ENCODE measurements around the gene HMGB4.

HMGB4 gene

GRCh38 chr1:33821291-33821690, 42.6 kb upstream of the HMGB4 start:
- no peak for TF ChIP-seq CTCF (IDR thresholded peaks at IDR 0.05; ENCODE audit: borderline replicate concordance, insufficient read depth, low read depth, low read length)
- H3K4me3 ChIP-seq (ENCODE audit: low read depth, low read length), result no peak overlapping the region

- TF ChIP-seq CTCF (IDR thresholded peaks at IDR 0.05; ENCODE audit: borderline replicate concordance, insufficient read depth, low read depth, low read length), result no peak
- H3K4me3 ChIP-seq (ENCODE audit: low read depth, low read length), result no peak overlapping the region
These were observed 41.5 kb upstream of the HMGB4 start for GRCh38 chr1:33822396-33822795.

- no peak for TF ChIP-seq CTCF (IDR thresholded peaks at IDR 0.05; ENCODE audit: borderline replicate concordance, insufficient read depth, low read depth, low read length)
- no peak overlapping the region for H3K4me3 ChIP-seq (ENCODE audit: low read depth, low read length)
These were observed 40.5 kb upstream of the HMGB4 start for GRCh38 chr1:33823401-33823800.

GRCh38 chr1:33823830-33824229, 40.0 kb upstream of the HMGB4 start:
- no peak overlapping the region for H3K4me3 ChIP-seq (ENCODE audit: low read depth, low read length)
- no peak for TF ChIP-seq CTCF (IDR thresholded peaks at IDR 0.05; ENCODE audit: borderline replicate concordance, insufficient read depth, low read depth, low read length)

GRCh38 chr1:33824321-33824720, 39.6 kb upstream of the HMGB4 start:
- no peak for TF ChIP-seq CTCF (IDR thresholded peaks at IDR 0.05; ENCODE audit: borderline replicate concordance, insufficient read depth, low read depth, low read length)
- no peak overlapping the region for H3K4me3 ChIP-seq (ENCODE audit: low read depth, low read length)

- TF ChIP-seq CTCF (IDR thresholded peaks at IDR 0.05; ENCODE audit: borderline replicate concordance, insufficient read depth, low read depth, low read length), result no peak
These were observed 38.9 kb upstream of the HMGB4 start for GRCh38 chr1:33824971-33825370.

GRCh38 chr1:33825506-33825905, 38.4 kb upstream of the HMGB4 start:
- TF ChIP-seq CTCF (IDR thresholded peaks at IDR 0.05; ENCODE audit: borderline replicate concordance, insufficient read depth, low read depth, low read length), result no peak
- H3K4me3 ChIP-seq (ENCODE audit: low read depth, low read length), result no peak overlapping the region

More at GRCh38 chr1:33824971-33825370, 38.9 kb upstream of the HMGB4 start:
- H3K4me3 ChIP-seq (ENCODE audit: low read depth, low read length), result no peak overlapping the region
